IMR-90 (cell line): ENCODE data around the gene CARD14. TPM values are rescaled to one million over a fixed set of nuclear protein-coding genes. Genes with fewer than 3 reads are reported as not detected.

Experiments
- ATAC-seq: fragments of 200-7000 bp; cut with Tn5 transposase; 2 replicates; pipeline ENCODE4 v1.9.1; 2020; ENCODE audit warnings: low read depth, mild to moderate bottlenecking, moderate library complexity
- BruUV-seq: library from RNA; stranded (reverse); fragments of 400-500 nt; replicated peaks from 2 replicates; lab custom pipeline; 2021; lab: Mats Ljungman, UMichigan
- CTCF ChIA-PET: fragments of 300-600 bp; formaldehyde crosslinking; extraction: SDS; loops from one replicate; lab custom pipeline; 2021; ENCODE audit warnings: antibody characterized with exemption; lab: Yijun Ruan, JAX
- POLR2A ChIA-PET: fragments of 300-600 bp; sonication (Branson Sonifier 250); formaldehyde crosslinking; loops from one replicate; lab custom pipeline; 2022; ENCODE audit warnings: antibody characterized with exemption; ENCODE audit not compliant: unreplicated experiment; lab: Charles Lee
- DNase-seq: peaks from one replicate; pipeline ENCODE4 v3.0.0; 2013
- H2AFZ ChIP-seq: replicated peaks from 2 replicates; pipeline ENCODE3; 2013; ENCODE audit warnings: low read length, mild to moderate bottlenecking; ENCODE audit not compliant: poor library complexity
- H2AK5ac ChIP-seq: 2 replicates; pipeline ENCODE4 v1.6.1; 2013; ENCODE audit warnings: low read depth, low read length, inconsistent platforms
- H2AK9ac ChIP-seq: replicated peaks from 2 replicates; pipeline ENCODE3; 2013; ENCODE audit warnings: mild to moderate bottlenecking, low read depth, low read length, moderate library complexity; ENCODE audit not compliant: poor library complexity
- H2BK120ac ChIP-seq: 2 replicates; pipeline ENCODE4 v1.6.1; 2013; ENCODE audit warnings: low read depth, low read length, inconsistent platforms
- H2BK15ac ChIP-seq: 3 replicates; pipeline ENCODE4 v1.6.1; 2013; ENCODE audit warnings: low read depth, low read length, inconsistent platforms
- H2BK20ac ChIP-seq: 2 replicates; pipeline ENCODE4 v1.6.1; 2013; ENCODE audit warnings: low read depth, mild to moderate bottlenecking, inconsistent platforms, low read length, moderate library complexity
- H2BK5ac ChIP-seq: 2 replicates; pipeline ENCODE4 v1.6.1; 2013; ENCODE audit warnings: mild to moderate bottlenecking, low read depth, low read length, inconsistent platforms; ENCODE audit not compliant: poor library complexity, severe bottlenecking
- H3K14ac ChIP-seq: replicated peaks from 2 replicates; pipeline ENCODE4 v1.6.1; 2013; ENCODE audit warnings: low read depth, low read length, inconsistent platforms
- H3K18ac ChIP-seq: 2 replicates; pipeline ENCODE4 v1.6.1; 2013; ENCODE audit warnings: low read depth, low read length, control low read depth
- H3K23ac ChIP-seq: 2 replicates; pipeline ENCODE4 v1.6.1; 2013; ENCODE audit warnings: low read depth, low read length, inconsistent platforms
- H3K27ac ChIP-seq: 2 replicates; pipeline ENCODE4 v1.5.1; 2013; ENCODE audit warnings: mild to moderate bottlenecking, control low read depth, low read length; ENCODE audit not compliant: insufficient read depth
- H3K27me3 ChIP-seq: 2 replicates; pipeline ENCODE4 v1.6.1; 2013; ENCODE audit warnings: low read length; ENCODE audit not compliant: control insufficient read depth, insufficient read depth
- H3K36me3 ChIP-seq: 2 replicates; pipeline ENCODE4 v1.6.1; 2013; ENCODE audit warnings: low read length, mixed read lengths; ENCODE audit not compliant: control insufficient read depth, insufficient read depth
- H3K4ac ChIP-seq: 2 replicates; pipeline ENCODE4 v1.6.1; 2013; ENCODE audit warnings: low read depth, low read length, inconsistent platforms
- H3K4me1 ChIP-seq: 2 replicates; pipeline ENCODE4 v1.6.1; 2013; ENCODE audit warnings: low read length, mixed read lengths; ENCODE audit not compliant: control insufficient read depth, insufficient read depth
- H3K4me2 ChIP-seq: 2 replicates; pipeline ENCODE4 v1.6.1; 2013; ENCODE audit warnings: low read depth, mild to moderate bottlenecking, control low read depth, low read length, moderate library complexity
- H3K4me3 ChIP-seq: 2 replicates; pipeline ENCODE4 v1.5.1; 2013; ENCODE audit warnings: low read depth, mild to moderate bottlenecking, control low read depth, low read length, moderate library complexity; ENCODE audit not compliant: insufficient read depth
- H3K56ac ChIP-seq: 2 replicates; pipeline ENCODE4 v1.6.1; 2013; ENCODE audit warnings: low read length, inconsistent platforms; ENCODE audit not compliant: insufficient read depth; ENCODE audit errors: extremely low read depth
- H3K79me1 ChIP-seq, 2 experiments: 2 replicates each; pipeline ENCODE4 v1.6.1; 2013; ENCODE audit warnings: low read length in 2 of 2, inconsistent platforms in 1 of 2, low read depth in 1 of 2
- H3K9ac ChIP-seq: 2 replicates; pipeline ENCODE4 v1.6.1; 2013; ENCODE audit warnings: low read depth, low read length, control low read depth
- H3K9me1 ChIP-seq: 2 replicates; pipeline ENCODE4 v1.6.1; 2013; ENCODE audit warnings: low read length, inconsistent platforms; ENCODE audit not compliant: insufficient read depth
- H3K9me3 ChIP-seq: 2 replicates; pipeline ENCODE4 v1.6.1; 2013; ENCODE audit warnings: low read length; ENCODE audit not compliant: control insufficient read depth, insufficient read depth
- H4K20me1 ChIP-seq: 2 replicates; pipeline ENCODE4 v1.6.1; 2013; ENCODE audit warnings: low read length, inconsistent platforms; ENCODE audit not compliant: insufficient read depth
- H4K5ac ChIP-seq: 2 replicates; pipeline ENCODE4 v1.6.1; 2013; ENCODE audit warnings: mild to moderate bottlenecking, low read depth, low read length, control low read depth
- H4K8ac ChIP-seq, 2 experiments: 2 replicates each; pipeline ENCODE4 v1.6.1; 2013; ENCODE audit warnings: low read depth in 2 of 2, low read length in 2 of 2, control low read depth in 1 of 2, inconsistent platforms in 1 of 2
- H4K91ac ChIP-seq: 2 replicates; pipeline ENCODE4 v1.6.1; 2013; ENCODE audit warnings: low read depth, low read length, inconsistent platforms; ENCODE audit not compliant: insufficient read depth
- POLR2A ChIP-seq: IDR thresholded peaks from 2 replicates; pipeline ENCODE4 v1.6.1; 2012; ENCODE audit warnings: mild to moderate bottlenecking, low read depth, low read length
- RAD21 ChIP-seq: IDR thresholded peaks from 2 replicates; pipeline ENCODE4 v1.6.1; 2012; ENCODE audit warnings: low read length, improper control_type of control experiment
- RCOR1 ChIP-seq: IDR thresholded peaks from 2 replicates; pipeline ENCODE4 v1.6.1; 2012; ENCODE audit warnings: mild to moderate bottlenecking, low read length, improper control_type of control experiment; ENCODE audit not compliant: insufficient replicate concordance
- WGBS, 2 experiments: methylation state at CpG; one replicate each; pipeline versions ENCODE4 v1.1.5 to v1.1.7; 2013; ENCODE audit warnings: missing lambda C conversion rate in 2 of 2; ENCODE audit not compliant: insufficient read length in 1 of 2; ENCODE audit errors: extremely low coverage in 2 of 2; 5-methylcytosine and 5-hydroxymethylcytosine counted together
- dilution Hi-C: fragments of 300-500 bp; cut with HindIII; formaldehyde crosslinking; loops from one replicate; pipeline ENCODE4 v1.14.3; 2018; ENCODE audit warnings: low sequenced_read_pairs; ENCODE audit not compliant: unreplicated experiment
- in situ Hi-C: fragments of 300-500 bp; cut with MboI; formaldehyde crosslinking; loops from 3 replicates; pipeline ENCODE4 v1.14.3; 2019; ENCODE audit warnings: low sequenced_read_pairs, inconsistent platforms, mixed read lengths
- intact Hi-C: fragments of 100-400 bp; cut with micrococcal nuclease; formaldehyde crosslinking; loops from 2 replicates; pipeline ENCODE4 v1.10.0; 2022
- polyA plus RNA-seq, 3 experiments: library from polyadenylated mRNA; depleted of rRNA; stranded (reverse); fragments of >200 nt; gene quantifications; 2 replicates each; pipeline ENCODE4 v1.2.3, GENCODE V29; 2012; ENCODE audit warnings: low replicate concordance in 1 of 3
- total RNA-seq: library from RNA; depleted of rRNA; stranded (reverse); fragments of >200 nt; gene quantifications from 2 replicates; pipeline ENCODE4 v1.2.3, GENCODE V29; 2012

CARD14 gene
- total and polyA plus RNA-seq, 2 of the 4 experiments (the other 2 are of a cell fraction) = not detected

- no peak for TF ChIP-seq RCOR1
These were observed 40.7 kb upstream of the CARD14 start (continued) for GRCh38 chr17:80129006-80129565.

GRCh38 chr17:80130992-80131391, 38.8 kb upstream of the CARD14 start:
- Histone ChIP-seq H3K9ac (no peak overlapping the region), H3K27ac (no peak overlapping the region), H2AK5ac (no peak overlapping the region), H3K23ac (no peak overlapping the region), H3K56ac (no peak overlapping the region), H4K5ac (no peak overlapping the region), H3K36me3 (peaks cover 24% of the 10 kb centered on the region), H3K27me3 (0 out of 2 replicates have a peak, but pooled peaks cover 2% of the 10 kb centered on the region), H3K4ac (no peak overlapping the region), H3K4me2 (no peak overlapping the region), H3K4me1 (peaks cover 2% of the 10 kb centered on the region; the same call in 1 of the 2 replicates), H2BK15ac (no peak overlapping the region), H3K14ac (no peak overlapping the region), H4K8ac (no peak overlapping the region), H3K18ac (no peak overlapping the region), H2BK5ac (no peak overlapping the region), H3K79me1 (no peaks in the 10 kb centered on the region), H2AK9ac (no peak overlapping the region), H2BK20ac (no peak overlapping the region), H2BK120ac (no peak overlapping the region), H4K20me1 (no peaks in the 10 kb centered on the region), H3K4me3 (no peak overlapping the region), H4K91ac (no peak overlapping the region), H2AFZ (no peak overlapping the region), H3K9me1 (peaks cover 4% of the 10 kb centered on the region; the same call in 1 of the 2 replicates), H3K9me3 (no peaks in the 10 kb centered on the region)
- dilution Hi-C loops (no loop called here), intact Hi-C loops (no loop called here), in situ Hi-C loops (no loop called here)
- DNase-seq (no peak), ATAC-seq (no peak)
- WGBS, 2 experiments = no CpG with 5 or more reads among the region's 3 CpGs
- POLR2A ChIA-PET = no interaction called here
- CTCF ChIA-PET = no interaction called here
- no TSS peak for BruUV-seq
- TF ChIP-seq RAD21 (no peak), POLR2A (peak; percentile 34; the same call in 1 of the 2 replicates)
